Left cardiac atrium (tissue), 2 donors: ENCODE data around the gene RADX. TPM values are rescaled to one million over a fixed set of nuclear protein-coding genes. Genes with fewer than 3 reads are reported as not detected.

Experiments
- microRNA-seq, 2 donors: library from miRNA; unstranded; fragments of <30 nt; microRNA quantifications; one replicate each; pipeline ENCODE4 v1.2.0, GENCODE V29; 2020
- total RNA-seq, 2 donors: library from RNA; stranded (reverse); fragmentation: NEBNext Ultra II Directional; extraction: Animal tissue kit (Norgen Biotek cat#: 25700); gene quantifications; one replicate each; pipeline ENCODE4 v1.2.1, GENCODE V29; 2021
- donor health status: DM: no; HTN: yes; CAD: no; lungs with severe emphysema.
- donor health status: DM: yes; HTN: yes; CAD: no.

RADX gene
- total RNA-seq, 2 donors from 2014 or later: 1.2 to 1.9 TPM

Small RNA genes lying within 50 kb of the gene (microRNA-seq; reads per million reads assigned to microRNA genes)
- 0.20 to 0.27 reads per million in 2 donors for gene MIR548AN

Other genes starting within 250 kb of the RADX start
- 1 to 10 TPM in 1 of 2 donors, under 1 TPM in 1; 0.74 to 1.1 TPM for gene RNF128, start 114.7 kb downstream of the RADX start, total RNA-seq
- gene TBC1D8B, start 190.7 kb downstream of the RADX start, total RNA-seq: 1 to 10 TPM; 4.2 to 7.4 TPM